Skeletal muscle satellite cell (primary cell): ENCODE data around the gene EXOC6B.
"Not testable (repeated sequence)": the region's sequence is repeated elsewhere in the genome, so short reads cannot be mapped to it uniquely, and the experiment has no call there.

ENCODE experiments used
- H3K27me3 ChIP-seq: 2 replicates; pipeline ENCODE4 v1.7.0; 2013; ENCODE audit warnings: low read length; ENCODE audit not compliant: control insufficient read depth, insufficient read depth
- H3K36me3 ChIP-seq: 2 replicates; pipeline ENCODE4 v1.7.0; 2013; ENCODE audit warnings: mild to moderate bottlenecking, control low read depth, low read length; ENCODE audit not compliant: insufficient read depth
- H3K4me1 ChIP-seq: 2 replicates; pipeline ENCODE4 v1.7.0; 2013; ENCODE audit warnings: low read length; ENCODE audit not compliant: control insufficient read depth, insufficient read depth
- H3K4me2 ChIP-seq: 2 replicates; pipeline ENCODE4 v1.7.0; 2013; ENCODE audit warnings: mild to moderate bottlenecking, low read length
- H3K4me3 ChIP-seq: 2 replicates; pipeline ENCODE4 v1.7.0; 2013; ENCODE audit warnings: low read length
- H3K9ac ChIP-seq: 2 replicates; pipeline ENCODE4 v1.7.0; 2013; ENCODE audit warnings: mild to moderate bottlenecking, low read depth, low read length, moderate library complexity
- H3K9me3 ChIP-seq: replicated peaks from 2 replicates; pipeline ENCODE4 v1.7.0; 2013; ENCODE audit warnings: mild to moderate bottlenecking, control low read depth, low read length

EXOC6B gene

DNA sequence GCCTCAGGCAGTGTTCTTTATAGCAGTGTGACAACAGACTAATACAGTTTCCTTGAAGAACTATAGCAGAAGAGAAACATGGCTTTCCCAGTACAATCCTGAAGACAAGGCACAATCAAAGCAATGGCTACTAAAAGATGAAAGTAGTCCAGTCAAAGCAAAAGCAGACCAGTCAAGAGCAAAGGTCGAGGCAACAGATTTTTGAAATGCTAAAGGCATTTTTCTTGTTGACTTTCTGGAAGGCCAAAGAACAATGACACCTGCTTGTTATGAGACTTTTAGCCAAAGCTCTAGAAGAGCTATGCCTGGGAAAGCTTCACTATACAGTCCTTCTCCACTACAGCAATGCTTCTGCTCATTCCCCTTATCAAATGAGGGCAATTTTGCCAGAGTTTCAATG, 269.9 kb downstream of the EXOC6B start:
- Histone ChIP-seq H3K9ac (no peak overlapping the region), H3K36me3 (no peaks in the 10 kb centered on the region), H3K4me1 (no peaks in the 10 kb centered on the region), H3K4me2 (no peak overlapping the region), H3K9me3 (no peaks in the 10 kb centered on the region), H3K4me3 (no peak overlapping the region), H3K27me3 (no peaks in the 10 kb centered on the region)

- not testable (repeated sequence) for H3K36me3 ChIP-seq, H3K4me3 ChIP-seq, H3K9ac ChIP-seq, H3K4me2 ChIP-seq, H3K4me1 ChIP-seq, H3K27me3 ChIP-seq, H3K9me3 ChIP-seq
Observed at GRCh38 chr2:72555363-72555762, 270.5 kb downstream of the EXOC6B start.

DNA sequence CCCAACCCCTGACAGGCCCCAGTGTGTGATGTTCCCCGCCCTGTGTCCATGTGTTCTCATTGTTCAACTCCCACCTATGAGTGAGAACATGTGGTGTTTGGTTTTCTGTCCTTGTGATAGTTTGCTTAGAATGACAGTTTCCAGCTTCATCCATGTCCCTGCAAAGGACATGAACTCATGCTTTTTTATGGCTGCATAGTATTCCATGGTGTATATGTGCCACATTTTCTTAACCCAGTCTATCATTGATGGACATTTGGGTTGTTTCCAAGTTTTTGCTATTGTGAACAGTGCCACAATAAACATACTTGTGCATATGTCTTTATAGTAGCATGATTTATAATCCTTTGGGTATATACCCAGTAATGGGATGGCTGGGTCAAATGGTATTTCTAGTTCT, 270.9 kb downstream of the EXOC6B start:
- H3K4me2 ChIP-seq, H3K9ac ChIP-seq, H3K36me3 ChIP-seq, H3K4me1 ChIP-seq, H3K9me3 ChIP-seq, H3K27me3 ChIP-seq, H3K4me3 ChIP-seq: not testable (repeated sequence)

- H3K9me3 ChIP-seq = no peaks in the 10 kb centered on the region
- no peaks in the 10 kb centered on the region for H3K27me3 ChIP-seq
- no peak overlapping the region for H3K9ac ChIP-seq
- no peaks in the 10 kb centered on the region for H3K36me3 ChIP-seq
- no peak overlapping the region for H3K4me3 ChIP-seq
- no peak overlapping the region for H3K4me2 ChIP-seq
- no peaks in the 10 kb centered on the region for H3K4me1 ChIP-seq
Observed at GRCh38 chr2:72554381-72554780, 271.5 kb downstream of the EXOC6B start.

DNA sequence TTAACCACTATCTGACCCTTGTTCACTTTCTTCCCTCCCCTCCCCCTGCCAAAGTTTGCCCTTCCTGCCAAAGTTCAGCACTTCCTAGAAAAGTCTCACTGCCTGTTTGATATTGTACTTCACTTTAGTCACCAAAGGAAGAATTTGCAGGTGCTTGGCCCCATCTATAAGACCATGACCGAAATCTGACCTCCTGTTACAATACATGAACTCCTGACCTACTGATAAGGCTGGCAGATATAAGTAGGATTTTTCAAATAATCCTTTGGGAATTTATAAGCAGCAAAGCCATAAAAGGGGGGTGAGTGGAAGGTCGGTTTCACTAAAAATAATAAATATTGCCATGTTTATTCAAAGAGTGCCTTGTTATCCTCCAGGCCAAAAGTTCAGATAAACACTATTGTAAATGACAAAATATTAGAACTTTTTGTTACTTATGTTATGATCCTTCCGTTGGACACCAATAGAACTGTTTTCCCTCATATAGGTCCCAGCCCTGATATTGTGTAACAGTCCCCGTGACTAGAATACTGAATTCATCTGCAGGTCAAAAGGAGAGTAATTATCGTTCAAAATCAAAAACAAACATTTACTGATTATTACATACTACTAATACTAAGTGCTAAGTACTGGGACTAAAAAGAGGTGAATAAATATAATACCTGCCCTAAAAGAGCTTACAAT, 277.6 kb downstream of the EXOC6B start:
- Histone ChIP-seq H3K9me3 (no peaks in the 10 kb centered on the region), H3K9ac (no peak overlapping the region), H3K27me3 (no peaks in the 10 kb centered on the region), H3K4me3 (no peak overlapping the region), H3K4me2 (no peak overlapping the region), H3K4me1 (no peaks in the 10 kb centered on the region), H3K36me3 (no peaks in the 10 kb centered on the region)

- Histone ChIP-seq H3K4me3 (no peak overlapping the region), H3K4me1 (no peaks in the 10 kb centered on the region), H3K36me3 (no peaks in the 10 kb centered on the region), H3K9me3 (no peaks in the 10 kb centered on the region), H3K4me2 (no peak overlapping the region), H3K9ac (no peak overlapping the region), H3K27me3 (no peaks in the 10 kb centered on the region)
Observed at GRCh38 chr2:72545790-72546189, 280.0 kb downstream of the EXOC6B start.

DNA sequence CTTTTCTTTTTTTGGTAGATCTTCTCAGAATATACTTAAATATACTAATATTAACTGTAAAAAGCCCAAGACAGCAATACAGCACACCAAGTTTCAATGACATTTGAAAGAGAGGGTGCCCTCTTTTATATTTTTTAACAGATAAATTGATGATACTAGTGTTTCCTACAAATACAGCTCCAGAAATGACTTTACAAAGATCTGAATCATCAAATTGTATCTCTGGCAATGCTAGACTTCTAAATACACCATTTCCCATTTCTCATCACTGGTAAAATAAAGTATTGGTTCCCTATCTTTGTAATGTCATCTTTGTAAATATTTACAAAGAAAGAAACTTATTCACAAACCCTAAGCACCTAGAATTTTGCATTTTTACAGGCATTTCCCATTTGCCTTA, 281.3 kb downstream of the EXOC6B start:
- H3K4me2 ChIP-seq = no peak overlapping the region
- no peaks in the 10 kb centered on the region for H3K9me3 ChIP-seq
- no peaks in the 10 kb centered on the region for H3K36me3 ChIP-seq
- no peaks in the 10 kb centered on the region for H3K4me1 ChIP-seq
- no peak overlapping the region for H3K4me3 ChIP-seq
- H3K9ac ChIP-seq = no peak overlapping the region
- H3K27me3 ChIP-seq = no peaks in the 10 kb centered on the region

GRCh38 chr2:72543497-72544216, 282.2 kb downstream of the EXOC6B start:
- Histone ChIP-seq H3K27me3 (no peaks in the 10 kb centered on the region), H3K4me1 (no peaks in the 10 kb centered on the region), H3K4me3 (no peak overlapping the region), H3K4me2 (no peak overlapping the region), H3K9me3 (no peaks in the 10 kb centered on the region), H3K9ac (no peak overlapping the region), H3K36me3 (no peaks in the 10 kb centered on the region)

GRCh38 chr2:72539071-72539552, 286.7 kb downstream of the EXOC6B start:
- no peak overlapping the region for H3K4me3 ChIP-seq

DNA sequence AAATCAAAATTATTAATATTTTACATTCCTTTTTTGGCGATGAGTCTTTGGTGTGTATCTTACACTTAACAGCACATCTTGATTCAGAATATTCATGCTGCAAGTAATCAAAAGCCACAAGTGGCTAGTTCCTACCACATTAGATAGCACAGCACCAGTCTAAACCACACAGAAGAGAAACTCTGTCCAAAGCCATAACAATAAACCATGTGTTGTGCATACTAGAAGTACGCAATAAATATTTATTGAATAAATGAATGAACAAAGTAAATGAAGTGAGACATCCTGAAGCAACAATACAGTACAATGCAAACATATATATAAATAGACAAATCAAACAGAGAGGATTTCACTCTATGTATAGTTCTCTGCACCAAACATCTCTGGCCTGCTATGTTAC, 287.3 kb downstream of the EXOC6B start:
- Histone ChIP-seq H3K36me3 (no peaks in the 10 kb centered on the region), H3K4me3 (no peak overlapping the region), H3K4me1 (peaks cover 4% of the 10 kb centered on the region), H3K9me3 (no peaks in the 10 kb centered on the region), H3K9ac (no peak overlapping the region), H3K4me2 (no peak overlapping the region), H3K27me3 (no peaks in the 10 kb centered on the region)

More at GRCh38 chr2:72539071-72539552, 286.7 kb downstream of the EXOC6B start:
- no peaks in the 10 kb centered on the region for H3K36me3 ChIP-seq
- no peak overlapping the region for H3K9ac ChIP-seq
- H3K9me3 ChIP-seq = no peaks in the 10 kb centered on the region
- no peaks in the 10 kb centered on the region for H3K4me1 ChIP-seq
- H3K27me3 ChIP-seq = no peaks in the 10 kb centered on the region
- no peak overlapping the region for H3K4me2 ChIP-seq

DNA sequence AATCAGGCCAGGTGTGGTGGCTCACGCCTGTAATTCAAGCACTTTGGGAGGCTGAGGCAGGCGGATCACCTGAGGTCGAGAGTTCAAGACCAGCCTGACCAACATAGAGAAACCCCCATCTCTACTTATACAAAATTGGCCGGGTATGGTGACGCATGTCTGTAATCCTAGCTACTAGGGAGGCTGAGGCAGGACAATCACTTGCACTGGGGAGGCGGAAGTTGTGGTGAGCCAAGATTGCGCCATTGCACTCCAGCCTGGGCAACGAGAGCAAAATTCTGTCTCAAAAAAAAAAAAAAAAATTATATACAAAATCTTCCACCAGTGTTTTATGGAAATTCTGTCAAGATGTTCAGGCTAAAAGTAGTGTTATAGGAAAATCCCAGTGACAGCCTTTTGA, 290.2 kb downstream of the EXOC6B start:
- H3K4me2 ChIP-seq, H3K4me1 ChIP-seq, H3K27me3 ChIP-seq, H3K9ac ChIP-seq, H3K9me3 ChIP-seq, H3K4me3 ChIP-seq, H3K36me3 ChIP-seq: not testable (repeated sequence)

GRCh38 chr2:72533765-72534164, 292.1 kb downstream of the EXOC6B start:
- Histone ChIP-seq H3K36me3 (no peaks in the 10 kb centered on the region), H3K4me2 (no peak overlapping the region), H3K4me1 (peaks cover 7% of the 10 kb centered on the region), H3K4me3 (no peak overlapping the region), H3K27me3 (no peaks in the 10 kb centered on the region), H3K9me3 (no peaks in the 10 kb centered on the region), H3K9ac (no peak overlapping the region)
